HG03521 (cell line): Measurements from ENCODE around the gene PLCB1.

Experiments
- ATAC-seq: cut with Tn5 transposase; IDR thresholded peaks from one replicate; pipeline ENCODE4 v1.9.1; 2021; ENCODE audit warnings: mild to moderate bottlenecking, moderate library complexity; ENCODE audit not compliant: unreplicated experiment

PLCB1 gene

GRCh38 chr20:8129211-8129976 is 2.7 kb upstream of the PLCB1 start:
- ATAC-seq = no peak

- no peak for ATAC-seq
Observed at GRCh38 chr20:8130840-8131526, 1.1 kb upstream of the PLCB1 start.

GRCh38 chr20:8132484-8133309 is 631 bp downstream of the PLCB1 start:
- ATAC-seq = peak; percentile 1

GRCh38 chr20:8133310-8133768 is 1.3 kb downstream of the PLCB1 start:
- ATAC-seq = no peak

- ATAC-seq = no peak
Observed at GRCh38 chr20:8133851-8134451, 1.9 kb downstream of the PLCB1 start.

- no peak for ATAC-seq
Observed at GRCh38 chr20:8139899-8140298, 7.8 kb downstream of the PLCB1 start.

GRCh38 chr20:8143474-8143873 is 11.4 kb downstream of the PLCB1 start:
- ATAC-seq = no peak

GRCh38 chr20:8144282-8145245 is 12.5 kb downstream of the PLCB1 start:
- ATAC-seq = no peak

GRCh38 chr20:8145246-8146168 is 13.4 kb downstream of the PLCB1 start:
- ATAC-seq = no peak

- no peak for ATAC-seq
Observed at GRCh38 chr20:8147476-8147875, 15.4 kb downstream of the PLCB1 start.

GRCh38 chr20:8148501-8148900 is 16.4 kb downstream of the PLCB1 start:
- ATAC-seq = no peak

- ATAC-seq = no peak
Observed at GRCh38 chr20:8150591-8150990, 18.5 kb downstream of the PLCB1 start.

GRCh38 chr20:8151372-8151771 is 19.3 kb downstream of the PLCB1 start:
- ATAC-seq = no peak

GRCh38 chr20:8152183-8152582 is 20.1 kb downstream of the PLCB1 start:
- no peak for ATAC-seq

- no peak for ATAC-seq
Observed at GRCh38 chr20:8152847-8153246, 20.8 kb downstream of the PLCB1 start.

- peak; percentile 41 for ATAC-seq
Observed at GRCh38 chr20:8153281-8153908, 21.3 kb downstream of the PLCB1 start.

- ATAC-seq = no peak
Observed at GRCh38 chr20:8154638-8155037, 22.6 kb downstream of the PLCB1 start.

GRCh38 chr20:8155229-8155628 is 23.2 kb downstream of the PLCB1 start:
- ATAC-seq = no peak
